NCI-H2081 (cell line): Measurements from ENCODE around the gene TMA7B.

ENCODE experiments used
- DNase-seq, 2 experiments: peaks; one replicate each; lab custom pipeline; 2025; lab: John Stamatoyannopoulos, UW

Gene TMA7B

GRCh38 chr22:39959640-39960447 is at the start of gene TMA7B:
TMA7B (plus strand) TSS chr22:39960397; CDS start chr22:39964375, 3,978 bp downstream.
- peak in 1 of 2 experiments; percentile 21 for DNase-seq

GRCh38 chr22:39910876-39911613 is 49.2 kb upstream of the TMA7B start:
- no peak for DNase-seq

GRCh38 chr22:39913321-39913720 is 46.9 kb upstream of the TMA7B start:
- DNase-seq = no peak

- DNase-seq = no peak
These were observed 46.3 kb upstream of the TMA7B start for GRCh38 chr22:39913886-39914285.

GRCh38 chr22:39914584-39914983 is 45.6 kb upstream of the TMA7B start:
- DNase-seq = no peak

- DNase-seq = no peak
These were observed 44.9 kb upstream of the TMA7B start for GRCh38 chr22:39915295-39915726.

GRCh38 chr22:39916496-39916895 is 43.7 kb upstream of the TMA7B start:
- DNase-seq = no peak

- no peak for DNase-seq
These were observed 43.0 kb upstream of the TMA7B start for GRCh38 chr22:39917197-39917643.

GRCh38 chr22:39917776-39918495 is 42.3 kb upstream of the TMA7B start:
- DNase-seq = no peak

GRCh38 chr22:39920134-39920743 is 40.0 kb upstream of the TMA7B start:
- DNase-seq = no peak

- DNase-seq = no peak
These were observed 36.5 kb upstream of the TMA7B start for GRCh38 chr22:39923696-39924095.

- no peak for DNase-seq
These were observed 35.9 kb upstream of the TMA7B start for GRCh38 chr22:39924286-39924685.

- DNase-seq = no peak
These were observed 34.9 kb upstream of the TMA7B start for GRCh38 chr22:39925273-39925672.

- peak in 1 of 2 experiments; percentile 1 for DNase-seq
These were observed 34.1 kb upstream of the TMA7B start for GRCh38 chr22:39925909-39926679.

- DNase-seq = no peak
These were observed 33.4 kb upstream of the TMA7B start for GRCh38 chr22:39926753-39927152.

GRCh38 chr22:39927544-39927943 is 32.7 kb upstream of the TMA7B start:
- DNase-seq = no peak

- DNase-seq = no peak
These were observed 31.4 kb upstream of the TMA7B start for GRCh38 chr22:39928536-39929520.

- no peak for DNase-seq
These were observed 28.9 kb upstream of the TMA7B start for GRCh38 chr22:39931251-39931650.

GRCh38 chr22:39932166-39932565 is 28.0 kb upstream of the TMA7B start:
- DNase-seq = no peak
